GM12873 (cell line): ENCODE data around the gene NES.

Experiments
- TF ChIP-seq, protein P1 (sequence below): IDR thresholded peaks from 2 replicates; pipeline ENCODE4 v1.5.1; 2012; ENCODE audit warnings: low read depth, mild to moderate bottlenecking, moderate library complexity, low read length, control low read depth; ENCODE audit not compliant: insufficient read depth; ENCODE audit errors: missing control alignments

NES gene

GRCh38 chr1:156692925-156693847, 16.0 kb upstream of the NES start:
- TF ChIP-seq, protein P1, sequence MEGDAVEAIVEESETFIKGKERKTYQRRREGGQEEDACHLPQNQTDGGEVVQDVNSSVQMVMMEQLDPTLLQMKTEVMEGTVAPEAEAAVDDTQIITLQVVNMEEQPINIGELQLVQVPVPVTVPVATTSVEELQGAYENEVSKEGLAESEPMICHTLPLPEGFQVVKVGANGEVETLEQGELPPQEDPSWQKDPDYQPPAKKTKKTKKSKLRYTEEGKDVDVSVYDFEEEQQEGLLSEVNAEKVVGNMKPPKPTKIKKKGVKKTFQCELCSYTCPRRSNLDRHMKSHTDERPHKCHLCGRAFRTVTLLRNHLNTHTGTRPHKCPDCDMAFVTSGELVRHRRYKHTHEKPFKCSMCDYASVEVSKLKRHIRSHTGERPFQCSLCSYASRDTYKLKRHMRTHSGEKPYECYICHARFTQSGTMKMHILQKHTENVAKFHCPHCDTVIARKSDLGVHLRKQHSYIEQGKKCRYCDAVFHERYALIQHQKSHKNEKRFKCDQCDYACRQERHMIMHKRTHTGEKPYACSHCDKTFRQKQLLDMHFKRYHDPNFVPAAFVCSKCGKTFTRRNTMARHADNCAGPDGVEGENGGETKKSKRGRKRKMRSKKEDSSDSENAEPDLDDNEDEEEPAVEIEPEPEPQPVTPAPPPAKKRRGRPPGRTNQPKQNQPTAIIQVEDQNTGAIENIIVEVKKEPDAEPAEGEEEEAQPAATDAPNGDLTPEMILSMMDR, result no peak

- TF ChIP-seq, protein P1, result no peak
These were observed 15.3 kb upstream of the NES start for GRCh38 chr1:156692441-156692924.

DNA sequence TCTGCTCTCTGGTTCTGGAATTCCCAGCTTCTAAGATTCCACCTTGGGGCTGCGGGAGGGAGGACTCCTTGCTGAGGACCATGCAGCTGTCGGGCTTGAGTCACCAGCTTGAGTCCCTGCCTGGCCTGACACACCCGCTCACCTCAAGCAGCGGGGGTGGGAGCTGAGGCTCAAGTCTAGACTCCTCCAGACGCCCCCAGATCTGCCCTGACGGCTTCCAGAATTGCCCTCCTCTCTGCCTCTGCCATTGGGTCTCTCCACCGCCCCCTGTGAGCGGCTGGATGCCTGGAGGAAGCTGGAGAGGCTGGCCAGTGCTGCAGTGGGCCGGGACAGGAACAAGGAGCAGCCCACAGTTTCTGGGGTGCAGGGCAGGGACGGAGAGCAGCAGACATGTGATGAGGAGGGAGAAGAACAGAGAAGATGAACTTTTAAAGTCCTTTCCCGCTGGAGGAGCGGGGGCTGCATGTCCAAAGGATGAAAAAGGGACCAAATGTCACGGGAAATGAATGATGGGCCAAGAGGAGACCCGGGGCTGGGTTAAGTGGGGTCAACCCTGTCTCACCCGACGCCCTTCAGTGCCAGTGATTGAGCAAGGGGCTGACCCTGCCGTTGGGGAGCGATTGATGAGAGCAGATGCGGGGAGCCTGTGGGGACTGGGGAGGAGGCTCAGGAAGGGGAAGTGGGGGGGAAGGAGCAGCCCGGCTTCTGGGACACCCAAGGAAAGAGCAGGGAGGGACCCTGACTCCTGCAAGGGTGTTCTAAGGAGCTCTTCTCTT, 14.6 kb upstream of the NES start:
- TF ChIP-seq, protein P1, result no peak

- TF ChIP-seq, protein P1, result no peak
These were observed 14.0 kb upstream of the NES start for GRCh38 chr1:156691191-156691590.

DNA sequence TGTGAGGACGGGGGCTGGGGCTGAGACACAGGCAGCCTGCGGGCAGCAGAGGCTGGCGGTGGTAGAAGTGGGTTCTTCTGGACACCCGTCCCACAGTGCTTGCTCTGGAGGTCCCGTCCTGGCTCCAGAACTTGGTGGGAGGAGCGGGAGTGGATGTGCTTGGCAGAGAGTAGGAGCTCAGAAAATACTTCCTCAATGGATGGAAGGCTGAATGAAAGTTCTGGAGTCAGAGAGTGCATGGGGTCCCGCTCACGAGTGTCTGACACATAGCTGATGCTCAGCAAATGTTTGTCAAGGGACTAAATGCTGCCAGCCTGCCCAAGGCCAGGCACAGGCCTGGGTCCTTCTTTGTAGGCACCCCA, 13.4 kb upstream of the NES start:
- TF ChIP-seq, protein P1, result no peak

- TF ChIP-seq, protein P1, result no peak
These were observed 12.9 kb upstream of the NES start for GRCh38 chr1:156689953-156690674.
